B cell (primary cell): ENCODE measurements around the gene CNTN4. TPM values are rescaled to one million over a fixed set of nuclear protein-coding genes. Genes with fewer than 3 reads are reported as not detected.

Source experiments
- ATAC-seq: fragments of 200-7000 bp; cut with Tn5 transposase; one replicate; pipeline ENCODE4 v1.10.0; 2021; ENCODE audit warnings: low read depth, mild to moderate bottlenecking, moderate number of reproducible peaks, moderate library complexity
- CTCF ChIA-PET: fragments of 350-600 bp; sonication (Branson Sonifier 250); formaldehyde crosslinking; loops from one replicate; lab custom pipeline; 2021; ENCODE audit warnings: antibody characterized with exemption, inconsistent platforms; lab: Charles Lee
- POLR2A ChIA-PET: fragments of 350-600 bp; sonication (Branson Sonifier 250); formaldehyde crosslinking; loops from one replicate; lab custom pipeline; 2021; ENCODE audit warnings: antibody characterized with exemption; lab: Charles Lee
- DNase-seq: peaks from one replicate; pipeline ENCODE4 v3.0.0; 2013
- H2AFZ ChIP-seq: 2 replicates; pipeline ENCODE4 v1.6.1; 2012; ENCODE audit warnings: mild to moderate bottlenecking, low read depth, low read length; ENCODE audit not compliant: insufficient read depth, poor library complexity, severe bottlenecking
- H3K27ac ChIP-seq, 2 donors: 1 replicate in 1 of 2; 2 replicates in 1 of 2; pipeline ENCODE4 v1.5.1; 2012 to 2013; ENCODE audit warnings: low read length in 2 of 2, mild to moderate bottlenecking in 2 of 2, moderate library complexity in 1 of 2
- H3K27me3 ChIP-seq, 4 experiments: fragments of 200-600 bp in 1 of 4; sonication (generic) in 1 of 4; replicated peaks in 1 of 4; 1 replicate in 2 of 4; 2 replicates in 2 of 4; pipeline versions ENCODE4 v1.6.1 to v1.7.0; 2013 to 2016; ENCODE audit warnings: low read length in 3 of 4, mild to moderate bottlenecking in 2 of 4, mixed read lengths in 1 of 4, moderate library complexity in 1 of 4; ENCODE audit not compliant: insufficient read depth in 4 of 4, control insufficient read depth in 3 of 4; ENCODE audit errors: control extremely low read depth in 1 of 4
- H3K36me3 ChIP-seq, 2 experiments: replicated peaks in 1 of 2; 1 replicate in 1 of 2; 2 replicates in 1 of 2; pipeline versions ENCODE4 v1.6.1 to v1.7.1; 2013; ENCODE audit warnings: low read length in 1 of 2; ENCODE audit not compliant: insufficient read depth in 2 of 2, control insufficient read depth in 1 of 2; ENCODE audit errors: control extremely low read depth in 1 of 2, extremely low read depth in 1 of 2
- H3K4me1 ChIP-seq, 2 donors: fragments of 200-600 bp in 1 of 2; sonication (generic) in 1 of 2; 1 replicate in 1 of 2; 2 replicates in 1 of 2; pipeline versions ENCODE4 v1.5.1 to v1.6.1; 2013 to 2017; ENCODE audit warnings: low read length in 2 of 2; ENCODE audit not compliant: control insufficient read depth in 2 of 2, insufficient read depth in 2 of 2
- H3K4me2 ChIP-seq: replicated peaks from 2 replicates; pipeline ENCODE3; 2012; ENCODE audit warnings: mild to moderate bottlenecking, low read depth, low read length; ENCODE audit not compliant: poor library complexity, severe bottlenecking
- H3K4me3 ChIP-seq, 5 experiments: fragments of 200-600 bp in 1 of 5; sonication (generic) in 1 of 5; 1 replicate in 3 of 5; 2 replicates in 2 of 5; pipeline versions ENCODE4 v1.5.1 to v1.7.0; 2011 to 2016; ENCODE audit warnings: low read length in 4 of 5, mild to moderate bottlenecking in 4 of 5, low read depth in 2 of 5, control low read depth in 1 of 5, moderate library complexity in 1 of 5; ENCODE audit not compliant: insufficient read depth in 1 of 5; ENCODE audit errors: control extremely low read depth in 1 of 5, extremely low read depth in 1 of 5
- H3K79me2 ChIP-seq: fragments of 200-600 bp; sonication (generic); one replicate; pipeline ENCODE4 v1.6.0; 2016; ENCODE audit warnings: low read length; ENCODE audit not compliant: control insufficient read depth, insufficient read depth
- H3K9ac ChIP-seq: fragments of 200-600 bp; sonication (generic); 2 replicates; pipeline ENCODE4 v1.6.1; 2017; ENCODE audit warnings: mild to moderate bottlenecking, low read length, moderate library complexity
- H3K9me3 ChIP-seq, 3 donors: one replicate each; pipeline versions ENCODE4 v1.6.1 to v1.7.1; 2013; ENCODE audit warnings: low read length in 2 of 3; ENCODE audit not compliant: control insufficient read depth in 2 of 3, insufficient read depth in 1 of 3; ENCODE audit errors: control extremely low read depth in 1 of 3
- H4K20me1 ChIP-seq: 2 replicates; pipeline ENCODE4 v1.6.0; 2012; ENCODE audit warnings: mild to moderate bottlenecking, low read length; ENCODE audit not compliant: insufficient read depth, control insufficient read depth, poor library complexity, severe bottlenecking
- H3K27ac Mint-ChIP-seq: one replicate; pipeline ENCODE4 v1.8.0; 2021; ENCODE audit warnings: mixed read lengths
- H3K27me3 Mint-ChIP-seq: one replicate; pipeline ENCODE4 v1.8.0; 2021; ENCODE audit warnings: mixed read lengths
- H3K4me1 Mint-ChIP-seq: one replicate; pipeline ENCODE4 v1.8.0; 2021; ENCODE audit warnings: mixed read lengths
- H3K4me3 Mint-ChIP-seq: one replicate; pipeline ENCODE4 v1.8.0; 2021; ENCODE audit warnings: mixed read lengths
- H3K9me3 Mint-ChIP-seq: one replicate; pipeline ENCODE4 v1.8.0; 2022; ENCODE audit warnings: mixed read lengths; ENCODE audit not compliant: insufficient read depth
- CTCF ChIP-seq: fragments of 200-600 bp; IDR thresholded peaks from one replicate; pipeline ENCODE4 v1.8.0; 2022; ENCODE audit warnings: antibody characterized with exemption, mild to moderate bottlenecking
- EZH2 ChIP-seq: IDR thresholded peaks from 2 replicates; pipeline ENCODE4 v1.6.1; 2012; ENCODE audit warnings: borderline replicate concordance, low read depth, mild to moderate bottlenecking, moderate library complexity, low read length; ENCODE audit not compliant: insufficient read depth, poor library complexity, severe bottlenecking
- WGBS: methylation state at CpG from one replicate; pipeline ENCODE4 v1.1.5; 2013; ENCODE audit warnings: missing lambda C conversion rate; ENCODE audit not compliant: insufficient coverage; 5-methylcytosine and 5-hydroxymethylcytosine counted together
- intact Hi-C: fragments of 100-400 bp; cut with micrococcal nuclease; formaldehyde crosslinking; loops from one replicate; pipeline ENCODE4 v1.10.0; 2022
- polyA plus RNA-seq: library from polyadenylated mRNA; depleted of rRNA; stranded (reverse); fragments of >200 nt; gene quantifications from 2 replicates; pipeline ENCODE4 v1.2.3, GENCODE V29; 2012
- total RNA-seq, 2 donors: library from RNA; stranded (reverse); fragments of 120-200 nt in 1 of 2; gene quantifications; 1 replicate in 1 of 2; 2 replicates in 1 of 2; pipeline versions ENCODE4 v1.2.3 to v1.2.4, GENCODE V29; 2013 to 2022

Gene CNTN4
- total and polyA plus RNA-seq, 2 donors (not counting 1 experiment from before 2014, with no cell fraction given) = 0.05 TPM; not detected in 1

- TF ChIP-seq EZH2 (no peak), CTCF (no peak)
- no peaks in the 10 kb centered on the region for H3K36me3 ChIP-seq
- no peaks in the 10 kb centered on the region for H4K20me1 ChIP-seq
- Mint-ChIP-seq H3K9me3 (no peaks in the 10 kb centered on the region), H3K4me1 (peaks cover 10% of the 10 kb centered on the region), H3K27ac (no peak overlapping the region), H3K27me3 (no peaks in the 10 kb centered on the region), H3K4me3 (no peak overlapping the region)
- H3K4me3 ChIP-seq = no peak overlapping the region
- ATAC-seq (no peak), DNase-seq (no peak)
- H3K79me2 ChIP-seq = no peaks in the 10 kb centered on the region
- no peak overlapping the region for H2AFZ ChIP-seq
- peaks cover 0 to under 1% (median 0%) of the 10 kb centered on the region in 4 experiments for H3K27me3 ChIP-seq
- H3K4me1 ChIP-seq = no peaks in the 10 kb centered on the region
- H3K9ac ChIP-seq = no peak overlapping the region
- CTCF ChIA-PET = no interaction called here
- 88% methylated on average over 3 of the region's 4 CpGs for WGBS
- intact Hi-C loops = no loop called here
- POLR2A ChIA-PET = interaction anchor here (0.7 kb wide), 1 partner anchor 155 kb away, joined by 3 read pairs; no protein-coding TSS in a partner anchor
- no peaks in the 10 kb centered on the region for H3K9me3 ChIP-seq
- H3K27ac ChIP-seq = no peak overlapping the region
- H3K4me2 ChIP-seq = no peak overlapping the region
These were observed 965.6 kb downstream of the CNTN4 start for GRCh38 chr3:3064297-3064696.

GRCh38 chr3:3065876-3066275, 967.2 kb downstream of the CNTN4 start:
- Histone ChIP-seq H4K20me1 (no peaks in the 10 kb centered on the region), H3K27ac (no peak overlapping the region), H3K9me3 (no peaks in the 10 kb centered on the region), H3K4me3 (no peak overlapping the region), H3K9ac (no peak overlapping the region), H3K79me2 (no peaks in the 10 kb centered on the region), H3K4me2 (no peak overlapping the region), H3K27me3 (no peaks in the 10 kb centered on the region), H3K36me3 (no peaks in the 10 kb centered on the region), H2AFZ (no peak overlapping the region), H3K4me1 (no peaks in the 10 kb centered on the region)
- 81% methylated on average over 2 of the region's 2 CpGs for WGBS
- CTCF ChIA-PET = no interaction called here
- Mint-ChIP-seq H3K4me3 (no peak overlapping the region), H3K27me3 (no peaks in the 10 kb centered on the region), H3K9me3 (no peaks in the 10 kb centered on the region), H3K27ac (no peak overlapping the region), H3K4me1 (peaks cover 10% of the 10 kb centered on the region)
- POLR2A ChIA-PET = no interaction called here
- TF ChIP-seq CTCF (no peak), EZH2 (no peak)
- intact Hi-C loops = no loop called here
- DNase-seq (no peak), ATAC-seq (no peak)
